ENCODE measurements around the gene KERA.

DNA sequence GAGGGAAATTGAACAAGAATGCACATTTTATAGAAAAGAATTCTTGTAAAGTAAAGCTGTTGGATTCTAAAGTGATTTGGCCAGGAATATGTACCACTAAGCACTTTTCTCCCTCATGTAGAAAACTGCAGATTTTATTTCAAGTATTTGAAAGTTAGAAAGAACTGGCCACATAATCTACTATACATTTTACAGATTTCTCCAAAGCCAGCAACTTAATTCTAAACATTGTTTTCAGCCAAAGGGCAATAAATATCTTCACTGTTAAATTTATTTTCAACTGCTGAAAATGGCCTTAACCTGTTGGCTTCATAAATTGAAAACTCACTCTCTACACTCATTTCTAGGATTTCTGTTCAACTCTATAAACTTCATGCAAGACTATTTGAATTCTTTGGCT lies 15.6 kb upstream of the KERA start:
- TF ChIP-seq, protein P1, sequence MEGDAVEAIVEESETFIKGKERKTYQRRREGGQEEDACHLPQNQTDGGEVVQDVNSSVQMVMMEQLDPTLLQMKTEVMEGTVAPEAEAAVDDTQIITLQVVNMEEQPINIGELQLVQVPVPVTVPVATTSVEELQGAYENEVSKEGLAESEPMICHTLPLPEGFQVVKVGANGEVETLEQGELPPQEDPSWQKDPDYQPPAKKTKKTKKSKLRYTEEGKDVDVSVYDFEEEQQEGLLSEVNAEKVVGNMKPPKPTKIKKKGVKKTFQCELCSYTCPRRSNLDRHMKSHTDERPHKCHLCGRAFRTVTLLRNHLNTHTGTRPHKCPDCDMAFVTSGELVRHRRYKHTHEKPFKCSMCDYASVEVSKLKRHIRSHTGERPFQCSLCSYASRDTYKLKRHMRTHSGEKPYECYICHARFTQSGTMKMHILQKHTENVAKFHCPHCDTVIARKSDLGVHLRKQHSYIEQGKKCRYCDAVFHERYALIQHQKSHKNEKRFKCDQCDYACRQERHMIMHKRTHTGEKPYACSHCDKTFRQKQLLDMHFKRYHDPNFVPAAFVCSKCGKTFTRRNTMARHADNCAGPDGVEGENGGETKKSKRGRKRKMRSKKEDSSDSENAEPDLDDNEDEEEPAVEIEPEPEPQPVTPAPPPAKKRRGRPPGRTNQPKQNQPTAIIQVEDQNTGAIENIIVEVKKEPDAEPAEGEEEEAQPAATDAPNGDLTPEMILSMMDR (IDR thresholded peaks at IDR 0.05), result no peak
- TF ChIP-seq EP300 (IDR thresholded peaks at IDR 0.05) (no peak), POLR2A (IDR thresholded peaks at IDR 0.05) (no peak)
